BLaER1 treated with 17β-estradiol and CSF1 and Interleukin-3, amounts not matched to agents 10 nM and 100 nM (cell line): ENCODE measurements around the gene DEFB114.

ENCODE experiments used
- H3K27ac ChIP-seq, 11 experiments: shearing (Covaris generic); formaldehyde crosslinking; 2 replicates each; pipeline ENCODE4 v1.8.1; 2022
- H3K27me3 ChIP-seq, 11 experiments: shearing (Covaris generic); formaldehyde crosslinking; 2 replicates each; pipeline ENCODE4 v1.8.1; 2022
- H3K36me3 ChIP-seq, 11 experiments: shearing (Covaris generic); formaldehyde crosslinking; 2 replicates each; pipeline ENCODE4 v1.8.1; 2022
- H3K4me1 ChIP-seq, 10 experiments: shearing (Covaris generic); formaldehyde crosslinking; 2 replicates each; pipeline ENCODE4 v1.8.1; 2022
- H3K4me2 ChIP-seq, 11 experiments: shearing (Covaris generic); formaldehyde crosslinking; 2 replicates each; pipeline ENCODE4 v1.8.1; 2022
- H3K4me3 ChIP-seq, 10 experiments: shearing (Covaris generic); formaldehyde crosslinking; 2 replicates each; pipeline ENCODE4 v1.8.1; 2022
- H3K9ac ChIP-seq, 11 experiments: shearing (Covaris generic); formaldehyde crosslinking; 2 replicates each; pipeline ENCODE4 v1.8.1; 2022
- H3K9me3 ChIP-seq, 11 experiments: shearing (Covaris generic); formaldehyde crosslinking; replicated peaks in 1 of 11; 2 replicates each; pipeline ENCODE4 v1.8.1; 2022
- H4K20me1 ChIP-seq, 11 experiments: shearing (Covaris generic); formaldehyde crosslinking; 2 replicates each; pipeline ENCODE4 v1.8.1; 2022
- Cebpa-rat ChIP-seq, 11 experiments: shearing (Covaris generic); IDR thresholded peaks; 2 replicates each; pipeline ENCODE4 v1.8.1; 2022

DEFB114 gene

GRCh38 chr6:49964064-49964463 lies at the start of gene DEFB114:
TSS of gene DEFB114 (minus strand) at chr6:49964164. CDS start at chr6:49964105, 59 bp downstream.
- Histone ChIP-seq H3K9ac (no peak within 1 kb of the TSS), H3K36me3 (no peaks in the 10 kb centered on the region), H4K20me1 (no peaks in the 10 kb centered on the region), H3K4me3 (no peak within 1 kb of the TSS), H3K4me2 (no peak within 1 kb of the TSS), H3K9me3 (0 out of 22 replicates have a peak, but pooled peaks cover 0 to 1% (median 0%) of the 10 kb centered on the region in 11 experiments), H3K27ac (no peak within 1 kb of the TSS), H3K27me3 (no peaks in the 10 kb centered on the region), H3K4me1 (no peaks in the 10 kb centered on the region)
- no peak for TF ChIP-seq Cebpa-rat (IDR thresholded peaks at IDR 0.05)

- Histone ChIP-seq H3K27ac (0 out of 22 replicates have a peak overlapping the region, but pooled peaks of 1 of the 11 experiments have one; percentile 17), H3K27me3 (no peaks in the 10 kb centered on the region), H3K4me2 (peak overlapping the region in 3 of 11 experiments; percentile 32 to 50 (median 47); a peak in 5 of 22 replicates), H3K36me3 (no peaks in the 10 kb centered on the region), H4K20me1 (no peaks in the 10 kb centered on the region), H3K9me3 (no peaks in the 10 kb centered on the region), H3K4me3 (no peak overlapping the region), H3K4me1 (peaks cover 0 to 14% (median 0%) of the 10 kb centered on the region in 10 experiments; a peak in 6 of 20 replicates), H3K9ac (no peak overlapping the region)
- no peak for TF ChIP-seq Cebpa-rat (IDR thresholded peaks at IDR 0.05)
Measured at GRCh38 chr6:50007819-50008218, 43.9 kb upstream of the DEFB114 start.

- H3K4me3 ChIP-seq, result no peak overlapping the region
- no peak overlapping the region for H3K27ac ChIP-seq
- no peak overlapping the region for H3K9ac ChIP-seq
- peaks cover 0 to 12% (median 0%) of the 10 kb centered on the region in 10 experiments; a peak in 6 of 20 replicates for H3K4me1 ChIP-seq
- no peaks in the 10 kb centered on the region for H4K20me1 ChIP-seq
- H3K4me2 ChIP-seq, result no peak overlapping the region
- no peaks in the 10 kb centered on the region for H3K27me3 ChIP-seq
- TF ChIP-seq Cebpa-rat (IDR thresholded peaks at IDR 0.05), result no peak
- H3K36me3 ChIP-seq, result no peaks in the 10 kb centered on the region
- H3K9me3 ChIP-seq, result no peaks in the 10 kb centered on the region
Measured at GRCh38 chr6:50003139-50003538, 39.2 kb upstream of the DEFB114 start.

- no peak overlapping the region for H3K4me2 ChIP-seq
- H3K4me1 ChIP-seq, result no peaks in the 10 kb centered on the region
- no peaks in the 10 kb centered on the region for H4K20me1 ChIP-seq
- no peak overlapping the region for H3K27ac ChIP-seq
- H3K9ac ChIP-seq, result no peak overlapping the region
- no peaks in the 10 kb centered on the region for H3K9me3 ChIP-seq
- no peak for TF ChIP-seq Cebpa-rat (IDR thresholded peaks at IDR 0.05)
- H3K36me3 ChIP-seq, result no peaks in the 10 kb centered on the region
- H3K27me3 ChIP-seq, result no peaks in the 10 kb centered on the region
- H3K4me3 ChIP-seq, result no peak overlapping the region
Measured at GRCh38 chr6:49995278-49995677, 31.3 kb upstream of the DEFB114 start.

GRCh38 chr6:49988900-49989299 lies 24.9 kb upstream of the DEFB114 start:
- H3K4me3 ChIP-seq, result no peak overlapping the region
- H3K9me3 ChIP-seq, result no peaks in the 10 kb centered on the region
- no peaks in the 10 kb centered on the region for H3K36me3 ChIP-seq
- H3K27me3 ChIP-seq, result no peaks in the 10 kb centered on the region
- no peak overlapping the region for H3K9ac ChIP-seq
- H3K27ac ChIP-seq, result no peak overlapping the region
- H3K4me2 ChIP-seq, result no peak overlapping the region
- H4K20me1 ChIP-seq, result no peaks in the 10 kb centered on the region
- no peak for TF ChIP-seq Cebpa-rat (IDR thresholded peaks at IDR 0.05)
- H3K4me1 ChIP-seq, result no peaks in the 10 kb centered on the region

GRCh38 chr6:49987749-49988148 lies 23.8 kb upstream of the DEFB114 start:
- Histone ChIP-seq H3K36me3 (no peaks in the 10 kb centered on the region), H3K9me3 (no peaks in the 10 kb centered on the region), H3K4me2 (no peak overlapping the region), H3K27ac (no peak overlapping the region), H4K20me1 (no peaks in the 10 kb centered on the region), H3K4me1 (no peaks in the 10 kb centered on the region), H3K27me3 (no peaks in the 10 kb centered on the region), H3K9ac (no peak overlapping the region), H3K4me3 (no peak overlapping the region)
- TF ChIP-seq Cebpa-rat (IDR thresholded peaks at IDR 0.05), result no peak

GRCh38 chr6:49986551-49986950 lies 22.6 kb upstream of the DEFB114 start:
- no peak overlapping the region for H3K4me2 ChIP-seq
- H3K27ac ChIP-seq, result no peak overlapping the region
- H3K36me3 ChIP-seq, result no peaks in the 10 kb centered on the region
- H3K4me1 ChIP-seq, result peaks cover 0 to 2% (median 0%) of the 10 kb centered on the region in 10 experiments; a peak in 5 of 20 replicates
- no peaks in the 10 kb centered on the region for H3K9me3 ChIP-seq
- no peak for TF ChIP-seq Cebpa-rat (IDR thresholded peaks at IDR 0.05)
- H3K9ac ChIP-seq, result no peak overlapping the region
- no peak overlapping the region for H3K4me3 ChIP-seq
- H4K20me1 ChIP-seq, result no peaks in the 10 kb centered on the region
- no peaks in the 10 kb centered on the region for H3K27me3 ChIP-seq

GRCh38 chr6:49982046-49982445 lies 18.1 kb upstream of the DEFB114 start:
- Histone ChIP-seq H3K4me2 (no peak overlapping the region), H3K9ac (no peak overlapping the region), H3K36me3 (no peaks in the 10 kb centered on the region), H4K20me1 (no peaks in the 10 kb centered on the region), H3K27ac (no peak overlapping the region), H3K9me3 (no peaks in the 10 kb centered on the region), H3K4me1 (peaks cover 6 to 39% (median 14%) of the 10 kb centered on the region in 10 experiments), H3K4me3 (no peak overlapping the region), H3K27me3 (no peaks in the 10 kb centered on the region)
- no peak for TF ChIP-seq Cebpa-rat (IDR thresholded peaks at IDR 0.05)

GRCh38 chr6:49980898-49981297 lies 16.9 kb upstream of the DEFB114 start:
- H3K9ac ChIP-seq, result no peak overlapping the region
- H3K4me1 ChIP-seq, result peaks cover 6 to 39% (median 14%) of the 10 kb centered on the region in 10 experiments
- TF ChIP-seq Cebpa-rat (IDR thresholded peaks at IDR 0.05), result no peak
- no peak overlapping the region for H3K4me3 ChIP-seq
- H3K36me3 ChIP-seq, result no peaks in the 10 kb centered on the region
- H3K27me3 ChIP-seq, result no peaks in the 10 kb centered on the region
- H3K9me3 ChIP-seq, result no peaks in the 10 kb centered on the region
- peak overlapping the region in 3 of 11 experiments; percentile 37 to 69 (median 56); a peak in 5 of 22 replicates for H3K4me2 ChIP-seq
- peak overlapping the region in 1 of 11 experiments; percentile 40; a peak in 1 of 22 replicates for H3K27ac ChIP-seq
- no peaks in the 10 kb centered on the region for H4K20me1 ChIP-seq

- Histone ChIP-seq H3K9ac (no peak overlapping the region), H3K27ac (no peak overlapping the region), H3K4me2 (peak overlapping the region in 10 of 11 experiments; percentile 19 to 69 (median 33); a peak in 17 of 22 replicates), H3K36me3 (no peaks in the 10 kb centered on the region), H3K27me3 (no peaks in the 10 kb centered on the region), H3K4me1 (peaks cover 6 to 39% (median 14%) of the 10 kb centered on the region in 10 experiments), H3K4me3 (no peak overlapping the region), H4K20me1 (no peaks in the 10 kb centered on the region), H3K9me3 (no peaks in the 10 kb centered on the region)
- TF ChIP-seq Cebpa-rat (IDR thresholded peaks at IDR 0.05), result no peak
Measured at GRCh38 chr6:49979584-49979983, 15.6 kb upstream of the DEFB114 start.
